Astrocyte (in vitro differentiated cells and primary cell): Measurements from ENCODE around the gene TRIM43. TPM values are rescaled to one million over a fixed set of nuclear protein-coding genes. Genes with fewer than 3 reads are reported as not detected.

Experiments used
- DNase-seq: peaks from one replicate; pipeline ENCODE4 v3.0.0-alpha.2; 2010; ENCODE audit warnings: low read depth
- FAIRE-seq: peaks from 2 replicates; lab custom pipeline; 2011; peaks lifted over from hg19 to GRCh38; lab: Jason Lieb, UNC
- H2AFZ ChIP-seq: 2 replicates; pipeline ENCODE4 v1.6.0; 2012; ENCODE audit warnings: low read depth, low read length, inconsistent platforms
- H3K27ac ChIP-seq: 2 replicates; pipeline ENCODE4 v1.5.1; 2011; ENCODE audit warnings: low read depth, low read length, inconsistent platforms
- H3K27me3 ChIP-seq: 2 replicates; pipeline ENCODE4 v1.6.0; 2011; ENCODE audit warnings: low read length, inconsistent platforms; ENCODE audit not compliant: insufficient read depth
- H3K36me3 ChIP-seq: 2 replicates; pipeline ENCODE4 v1.5.1; 2011; ENCODE audit warnings: low read length, inconsistent platforms; ENCODE audit not compliant: insufficient read depth
- H3K4me1 ChIP-seq: 2 replicates; pipeline ENCODE4 v1.5.1; 2011; ENCODE audit warnings: low read length, inconsistent platforms; ENCODE audit not compliant: insufficient read depth
- H3K4me2 ChIP-seq: 2 replicates; pipeline ENCODE4 v1.6.0; 2012; ENCODE audit warnings: low read length, inconsistent platforms
- H3K4me3 ChIP-seq: 2 replicates; pipeline ENCODE4 v1.5.1; 2011; ENCODE audit warnings: low read depth, mild to moderate bottlenecking, low read length, inconsistent platforms; ENCODE audit not compliant: insufficient read depth
- H3K79me2 ChIP-seq: 2 replicates; pipeline ENCODE4 v1.6.0; 2012; ENCODE audit warnings: mild to moderate bottlenecking, low read length, inconsistent platforms; ENCODE audit not compliant: insufficient read depth
- H3K9ac ChIP-seq: 2 replicates; pipeline ENCODE4 v1.6.0; 2012; ENCODE audit warnings: mild to moderate bottlenecking, low read length, inconsistent platforms
- H3K9me3 ChIP-seq: 2 replicates; pipeline ENCODE4 v1.5.1; 2012; ENCODE audit warnings: low read depth, mild to moderate bottlenecking, low read length, inconsistent platforms; ENCODE audit not compliant: insufficient read depth
- H4K20me1 ChIP-seq: 2 replicates; pipeline ENCODE4 v1.6.0; 2012; ENCODE audit warnings: low read length, inconsistent platforms; ENCODE audit not compliant: insufficient read depth
- H3K27ac Mint-ChIP-seq: one replicate; pipeline ENCODE4 v1.8.0; 2021; ENCODE audit warnings: mild to moderate bottlenecking, mixed read lengths; ENCODE audit not compliant: unreplicated experiment
- H3K27me3 Mint-ChIP-seq: one replicate; pipeline ENCODE4 v1.8.0; 2021; ENCODE audit warnings: low read depth, mixed read lengths; ENCODE audit not compliant: unreplicated experiment
- H3K36me3 Mint-ChIP-seq: one replicate; pipeline ENCODE4 v1.8.0; 2021; ENCODE audit warnings: low read depth, mixed read lengths; ENCODE audit not compliant: unreplicated experiment
- H3K4me1 Mint-ChIP-seq: one replicate; pipeline ENCODE4 v1.8.0; 2021; ENCODE audit warnings: low read depth, mixed read lengths; ENCODE audit not compliant: unreplicated experiment
- H3K4me3 Mint-ChIP-seq: one replicate; pipeline ENCODE4 v1.8.0; 2021; ENCODE audit warnings: mild to moderate bottlenecking, moderate library complexity, mixed read lengths; ENCODE audit not compliant: unreplicated experiment
- H3K9me3 Mint-ChIP-seq: one replicate; pipeline ENCODE4 v1.8.0; 2021; ENCODE audit warnings: mild to moderate bottlenecking, mixed read lengths; ENCODE audit not compliant: unreplicated experiment
- CTCF ChIP-seq: IDR thresholded peaks from 2 replicates; pipeline ENCODE4 v1.5.1; 2011; ENCODE audit warnings: low read depth, mild to moderate bottlenecking, inconsistent platforms, low read length, moderate library complexity; ENCODE audit not compliant: insufficient read depth
- EZH2 ChIP-seq: IDR thresholded peaks from 2 replicates; pipeline ENCODE4 v1.6.1; 2012; ENCODE audit warnings: mild to moderate bottlenecking, low read length, inconsistent platforms; ENCODE audit not compliant: insufficient read depth
- total RNA-seq: library from RNA; stranded (reverse); gene quantifications from 2 replicates; pipeline ENCODE4 v1.2.1, GENCODE V29; 2021

TRIM43 gene
- total RNA-seq, 1 donor from 2014 or later: 0.70 TPM

DNA sequence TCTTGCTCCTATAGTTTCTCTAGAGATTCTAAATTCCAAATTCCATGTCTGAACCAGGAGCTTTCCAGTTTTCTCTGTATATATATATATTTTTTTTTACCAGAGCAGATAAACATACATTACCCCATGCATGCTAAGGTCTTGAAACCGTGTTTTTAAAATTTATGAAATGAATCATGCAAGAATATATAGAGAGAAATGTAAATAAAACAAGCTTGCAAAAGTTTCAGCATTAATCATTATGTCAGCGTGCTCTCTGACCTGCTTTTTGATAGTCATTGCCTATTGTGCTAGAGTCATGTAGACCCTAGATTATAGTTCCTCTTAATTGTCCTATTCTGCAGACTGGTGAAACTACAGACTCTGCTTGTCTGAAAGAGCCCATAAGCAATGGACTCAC is 22.6 kb upstream of the TRIM43 start:
- Mint-ChIP-seq H3K27me3 (peaks cover 16% of the 10 kb centered on the region), H3K4me1 (no peaks in the 10 kb centered on the region), H3K9me3 (peaks cover 3% of the 10 kb centered on the region), H3K27ac (no peak overlapping the region), H3K36me3 (no peaks in the 10 kb centered on the region), H3K4me3 (no peak overlapping the region)
- Histone ChIP-seq H3K36me3 (no peaks in the 10 kb centered on the region), H3K4me2 (no peak overlapping the region), H3K79me2 (no peaks in the 10 kb centered on the region), H3K27ac (no peak overlapping the region), H2AFZ (no peak overlapping the region), H3K9me3 (no peaks in the 10 kb centered on the region), H3K27me3 (no peaks in the 10 kb centered on the region), H3K4me1 (no peaks in the 10 kb centered on the region), H3K4me3 (no peak overlapping the region), H4K20me1 (no peaks in the 10 kb centered on the region), H3K9ac (no peak overlapping the region)
- FAIRE-seq (no peak), DNase-seq (no peak)
- no peak for TF ChIP-seq CTCF
- no peak for TF ChIP-seq EZH2

- no peak for TF ChIP-seq CTCF
- TF ChIP-seq EZH2: no peak
- FAIRE-seq (no peak), DNase-seq (no peak)
- Histone ChIP-seq H3K36me3 (no peaks in the 10 kb centered on the region), H3K79me2 (no peaks in the 10 kb centered on the region), H3K4me2 (no peak overlapping the region), H4K20me1 (no peaks in the 10 kb centered on the region), H3K4me1 (no peaks in the 10 kb centered on the region), H2AFZ (no peak overlapping the region), H3K9me3 (no peaks in the 10 kb centered on the region), H3K4me3 (no peak overlapping the region), H3K27me3 (no peaks in the 10 kb centered on the region), H3K9ac (no peak overlapping the region), H3K27ac (no peak overlapping the region)
- Mint-ChIP-seq H3K27ac (no peak overlapping the region), H3K4me1 (peaks cover 10% of the 10 kb centered on the region), H3K9me3 (peaks cover 3% of the 10 kb centered on the region), H3K36me3 (no peaks in the 10 kb centered on the region), H3K27me3 (peaks cover 3% of the 10 kb centered on the region), H3K4me3 (no peak overlapping the region)
These were observed 17.9 kb upstream of the TRIM43 start for GRCh38 chr2:95573866-95574265.

DNA sequence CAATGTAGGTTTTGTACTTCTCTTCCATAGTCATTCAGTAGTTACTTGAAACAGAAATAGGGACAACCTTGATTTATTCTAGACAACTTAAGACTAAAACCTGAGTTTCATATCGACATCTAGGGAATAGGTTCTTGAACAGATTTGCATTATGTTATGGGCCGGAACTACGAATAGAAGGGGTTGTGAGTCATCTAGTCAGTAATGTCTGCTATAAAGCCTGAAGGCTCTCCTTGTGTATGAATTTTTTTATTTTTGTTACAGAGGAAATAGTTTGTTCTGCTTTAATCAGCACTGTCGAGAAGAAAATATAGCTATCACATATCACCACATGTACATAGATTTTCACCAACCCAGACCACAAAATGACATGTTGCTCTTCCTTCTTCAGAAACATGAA is 17.3 kb upstream of the TRIM43 start:
- Histone ChIP-seq H3K27ac (no peak overlapping the region), H2AFZ (no peak overlapping the region), H3K4me1 (no peaks in the 10 kb centered on the region), H3K4me2 (no peak overlapping the region), H3K79me2 (no peaks in the 10 kb centered on the region), H4K20me1 (no peaks in the 10 kb centered on the region), H3K4me3 (no peak overlapping the region), H3K27me3 (no peaks in the 10 kb centered on the region), H3K9ac (no peak overlapping the region), H3K36me3 (no peaks in the 10 kb centered on the region), H3K9me3 (no peaks in the 10 kb centered on the region)
- H3K4me1 Mint-ChIP-seq: peaks cover 12% of the 10 kb centered on the region
- H3K4me3 Mint-ChIP-seq: no peak overlapping the region
- H3K36me3 Mint-ChIP-seq: no peaks in the 10 kb centered on the region
- no peak for DNase-seq
- peaks cover 3% of the 10 kb centered on the region for H3K27me3 Mint-ChIP-seq
- TF ChIP-seq EZH2: no peak
- no peak for TF ChIP-seq CTCF
- no peak overlapping the region for H3K27ac Mint-ChIP-seq
- no peak for FAIRE-seq
- H3K9me3 Mint-ChIP-seq: peaks cover 3% of the 10 kb centered on the region
